Measurements from ENCODE around the gene NDUFA9. TPM values are rescaled to one million over a fixed set of nuclear protein-coding genes. Genes with fewer than 3 reads are reported as not detected.

The NDUFA9 gene
- total and polyA plus RNA-seq, 9 of the 15 experiments (the other 6 are each of a cell fraction or from before 2014, with no cell fraction given): 54.8 to 331 (median 108) TPM

DNA sequence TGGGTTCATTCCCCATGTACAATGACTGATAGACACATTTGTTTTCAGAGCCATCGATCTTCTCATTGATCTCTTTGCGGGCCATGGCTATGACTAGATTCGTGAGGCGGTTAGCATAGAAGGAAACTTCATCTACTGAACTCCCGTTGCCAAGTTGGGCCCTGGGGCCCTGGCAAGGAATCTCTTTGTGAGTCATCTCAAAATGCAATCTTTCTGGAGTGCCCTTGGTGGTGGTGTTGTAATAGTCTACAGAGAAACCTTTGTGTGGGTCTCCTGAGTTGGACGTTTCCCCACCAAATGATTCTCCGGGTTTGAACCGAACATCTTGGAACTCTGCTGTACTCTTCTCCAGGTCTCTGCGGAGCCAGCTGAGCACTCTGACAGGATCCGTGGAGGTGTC, 20.5 kb upstream of the NDUFA9 start:
- ChIA-PET CTCF (ENCODE audit: low intra/inter-chr PET ratio) (no interaction called here), POLR2A (interaction anchor here (0.5 kb wide), 1 partner anchor 915 kb away, joined by 3 read pairs; no protein-coding TSS in a partner anchor)
- Histone ChIP-seq H4K20me1 (replicated peaks; ENCODE audit: control insufficient read depth, insufficient read depth, low read length) (no peaks in the 10 kb centered on the region), H3K9me1 (ENCODE audit: control insufficient read depth, insufficient read depth, low read length) (no peaks in the 10 kb centered on the region), H3K36me3 (ENCODE audit: control insufficient read depth, insufficient read depth, low read length) (no peaks in the 10 kb centered on the region), H2AFZ (ENCODE audit: low read depth, low read length) (no peak overlapping the region), H3K4me1 (replicated peaks in 1 of 2; ENCODE audit: control insufficient read depth in 2 of 2, insufficient read depth in 2 of 2, low read length in 2 of 2) (no peaks in the 10 kb centered on the region), H3K27me3 (ENCODE audit: control insufficient read depth in 2 of 2, insufficient read depth in 2 of 2, low read length in 2 of 2) (peaks cover 2 to 20% of the 10 kb centered on the region in 2 experiments; a peak in 4 of 5 replicates), H3K9ac (ENCODE audit: insufficient read depth in 1 of 2, low read depth in 2 of 2, low read length in 2 of 2) (no peak overlapping the region), H3K9me3 (replicated peaks; ENCODE audit: control insufficient read depth, insufficient read depth, low read depth, low read length) (no peaks in the 10 kb centered on the region), H3K4me3 (no peak overlapping the region), H3K4me2 (ENCODE audit: insufficient read depth, low read length) (no peak overlapping the region), H3K79me2 (ENCODE audit: control insufficient read depth, insufficient read depth, low read length) (no peaks in the 10 kb centered on the region), H3K27ac (ENCODE audit: extremely low read depth, low read depth, low read length) (no peak overlapping the region)
- ATAC-seq (no peak), FAIRE-seq (no peak), DNase-seq (ENCODE audit: extremely low read depth in 1 of 4, low spot score in 3 of 4) (no peak)
- intact Hi-C loops (cut with micrococcal nuclease) (no loop called here), in situ Hi-C loops (cut with MboI) (no loop called here)
- 3% methylated on average over 9 of the region's 10 CpGs for WGBS (ENCODE audit: insufficient coverage, low coverage, missing lambda C conversion rate)
- BruUV-seq (replicated peaks): no TSS peak
- no peak for TF ChIP-seq XRCC3 (IDR thresholded peaks at IDR 0.05)
- TF ChIP-seq ADNP (tag; IDR thresholded peaks at IDR 0.05): no peak
- TF ChIP-seq NBN (IDR thresholded peaks at IDR 0.05; ENCODE audit: low read depth): no peak
- TF ChIP-seq, protein P1, sequence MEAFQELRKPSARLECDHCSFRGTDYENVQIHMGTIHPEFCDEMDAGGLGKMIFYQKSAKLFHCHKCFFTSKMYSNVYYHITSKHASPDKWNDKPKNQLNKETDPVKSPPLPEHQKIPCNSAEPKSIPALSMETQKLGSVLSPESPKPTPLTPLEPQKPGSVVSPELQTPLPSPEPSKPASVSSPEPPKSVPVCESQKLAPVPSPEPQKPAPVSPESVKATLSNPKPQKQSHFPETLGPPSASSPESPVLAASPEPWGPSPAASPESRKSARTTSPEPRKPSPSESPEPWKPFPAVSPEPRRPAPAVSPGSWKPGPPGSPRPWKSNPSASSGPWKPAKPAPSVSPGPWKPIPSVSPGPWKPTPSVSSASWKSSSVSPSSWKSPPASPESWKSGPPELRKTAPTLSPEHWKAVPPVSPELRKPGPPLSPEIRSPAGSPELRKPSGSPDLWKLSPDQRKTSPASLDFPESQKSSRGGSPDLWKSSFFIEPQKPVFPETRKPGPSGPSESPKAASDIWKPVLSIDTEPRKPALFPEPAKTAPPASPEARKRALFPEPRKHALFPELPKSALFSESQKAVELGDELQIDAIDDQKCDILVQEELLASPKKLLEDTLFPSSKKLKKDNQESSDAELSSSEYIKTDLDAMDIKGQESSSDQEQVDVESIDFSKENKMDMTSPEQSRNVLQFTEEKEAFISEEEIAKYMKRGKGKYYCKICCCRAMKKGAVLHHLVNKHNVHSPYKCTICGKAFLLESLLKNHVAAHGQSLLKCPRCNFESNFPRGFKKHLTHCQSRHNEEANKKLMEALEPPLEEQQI (IDR thresholded peaks at IDR 0.05): no peak
- TF ChIP-seq EHMT2 (IDR thresholded peaks at IDR 0.05): no peak
- TF ChIP-seq, protein P2, sequence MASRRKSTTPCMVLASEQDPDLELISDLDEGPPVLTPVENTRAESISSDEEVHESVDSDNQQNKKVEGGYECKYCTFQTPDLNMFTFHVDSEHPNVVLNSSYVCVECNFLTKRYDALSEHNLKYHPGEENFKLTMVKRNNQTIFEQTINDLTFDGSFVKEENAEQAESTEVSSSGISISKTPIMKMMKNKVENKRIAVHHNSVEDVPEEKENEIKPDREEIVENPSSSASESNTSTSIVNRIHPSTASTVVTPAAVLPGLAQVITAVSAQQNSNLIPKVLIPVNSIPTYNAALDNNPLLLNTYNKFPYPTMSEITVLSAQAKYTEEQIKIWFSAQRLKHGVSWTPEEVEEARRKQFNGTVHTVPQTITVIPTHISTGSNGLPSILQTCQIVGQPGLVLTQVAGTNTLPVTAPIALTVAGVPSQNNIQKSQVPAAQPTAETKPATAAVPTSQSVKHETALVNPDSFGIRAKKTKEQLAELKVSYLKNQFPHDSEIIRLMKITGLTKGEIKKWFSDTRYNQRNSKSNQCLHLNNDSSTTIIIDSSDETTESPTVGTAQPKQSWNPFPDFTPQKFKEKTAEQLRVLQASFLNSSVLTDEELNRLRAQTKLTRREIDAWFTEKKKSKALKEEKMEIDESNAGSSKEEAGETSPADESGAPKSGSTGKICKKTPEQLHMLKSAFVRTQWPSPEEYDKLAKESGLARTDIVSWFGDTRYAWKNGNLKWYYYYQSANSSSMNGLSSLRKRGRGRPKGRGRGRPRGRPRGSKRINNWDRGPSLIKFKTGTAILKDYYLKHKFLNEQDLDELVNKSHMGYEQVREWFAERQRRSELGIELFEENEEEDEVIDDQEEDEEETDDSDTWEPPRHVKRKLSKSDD (conservative IDR thresholded peaks at IDR 0.05; ENCODE audit: low read length): no peak
- TF ChIP-seq ETS2 (tag; IDR thresholded peaks at IDR 0.05; ENCODE audit: borderline replicate concordance, poor library complexity, severe bottlenecking): no peak
- TF ChIP-seq ZFP1 (CRISPR knock-in tag; IDR thresholded peaks at IDR 0.05): no peak
- TF ChIP-seq HMGN3 (IDR thresholded peaks at IDR 0.05; ENCODE audit: borderline replicate concordance, extremely low read depth, insufficient read length, low read depth, low read length): no peak
- TF ChIP-seq, protein P3, sequence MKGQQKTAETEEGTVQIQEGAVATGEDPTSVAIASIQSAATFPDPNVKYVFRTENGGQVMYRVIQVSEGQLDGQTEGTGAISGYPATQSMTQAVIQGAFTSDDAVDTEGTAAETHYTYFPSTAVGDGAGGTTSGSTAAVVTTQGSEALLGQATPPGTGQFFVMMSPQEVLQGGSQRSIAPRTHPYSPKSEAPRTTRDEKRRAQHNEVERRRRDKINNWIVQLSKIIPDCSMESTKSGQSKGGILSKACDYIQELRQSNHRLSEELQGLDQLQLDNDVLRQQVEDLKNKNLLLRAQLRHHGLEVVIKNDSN (CRISPR knock-in tag; IDR thresholded peaks at IDR 0.05): no peak
- TF ChIP-seq MTA3 (IDR thresholded peaks at IDR 0.05; ENCODE audit: borderline replicate concordance): no peak
